IMR-90 (cell line): Measurements from ENCODE around the gene FERD3L.

Experiments
- BHLHE40 ChIP-seq: fragments of 150-350 bp; IDR thresholded peaks from 2 replicates; pipeline ENCODE4 v1.6.1; 2016; ENCODE audit warnings: mild to moderate bottlenecking, low read depth, low read length
- CEBPB ChIP-seq: IDR thresholded peaks from 2 replicates; pipeline ENCODE4 v1.6.1; 2012; ENCODE audit warnings: low read depth, low read length, improper control_type of control experiment
- CTCF ChIP-seq: conservative IDR thresholded peaks from 2 replicates; pipeline ENCODE4 v1.5.1; 2012; ENCODE audit warnings: mild to moderate bottlenecking, low read depth, low read length, improper control_type of control experiment
- ELK1 ChIP-seq: fragments of 150-350 bp; IDR thresholded peaks from 2 replicates; pipeline ENCODE4 v1.6.1; 2016; ENCODE audit warnings: low read depth, mild to moderate bottlenecking, low read length, moderate library complexity, borderline replicate concordance
- FOS ChIP-seq: fragments of 150-350 bp; IDR thresholded peaks from 2 replicates; pipeline ENCODE4 v1.6.1; 2016; ENCODE audit warnings: low read depth, low read length
- MAFK ChIP-seq: IDR thresholded peaks from 2 replicates; pipeline ENCODE4 v1.6.1; 2012; ENCODE audit warnings: low read depth, low read length, improper control_type of control experiment
- NFE2L2 ChIP-seq: fragments of 150-350 bp; IDR thresholded peaks from 2 replicates; pipeline ENCODE4 v1.6.1; 2016; ENCODE audit warnings: low read depth, mild to moderate bottlenecking, low read length
- POLR2A ChIP-seq: IDR thresholded peaks from 2 replicates; pipeline ENCODE4 v1.6.1; 2012; ENCODE audit warnings: mild to moderate bottlenecking, low read depth, low read length
- RCOR1 ChIP-seq: IDR thresholded peaks from 2 replicates; pipeline ENCODE4 v1.6.1; 2012; ENCODE audit warnings: mild to moderate bottlenecking, low read length, improper control_type of control experiment; ENCODE audit not compliant: insufficient replicate concordance
- RFX5 ChIP-seq: IDR thresholded peaks from 2 replicates; pipeline ENCODE4 v1.8.0; 2012; ENCODE audit warnings: low read depth, mild to moderate bottlenecking, low read length, moderate library complexity
- SMC3 ChIP-seq: fragments of 150-350 bp; IDR thresholded peaks from 2 replicates; pipeline ENCODE4 v1.6.1; 2016; ENCODE audit warnings: low read depth, mild to moderate bottlenecking, antibody characterized with exemption, low read length, moderate library complexity

- no peak for TF ChIP-seq CTCF
- no peak for TF ChIP-seq BHLHE40
- TF ChIP-seq SMC3: no peak
- TF ChIP-seq FOS: no peak
- TF ChIP-seq RFX5: no peak
- no peak for TF ChIP-seq POLR2A
- TF ChIP-seq NFE2L2: no peak
- TF ChIP-seq MAFK: no peak
- no peak for TF ChIP-seq RCOR1
- no peak for TF ChIP-seq ELK1
- no peak for TF ChIP-seq CEBPB
These were observed 40.4 kb downstream of the FERD3L start for GRCh38 chr7:19104811-19105210.
